Measurements from ENCODE around the gene ADGRL3. TPM values are rescaled to one million over a fixed set of nuclear protein-coding genes. Genes with fewer than 3 reads are reported as not detected.

ADGRL3 gene
- total RNA-seq, 4 donors from 2014 or later, result 6.5 to 19.0 (median 14.0) TPM

DNA sequence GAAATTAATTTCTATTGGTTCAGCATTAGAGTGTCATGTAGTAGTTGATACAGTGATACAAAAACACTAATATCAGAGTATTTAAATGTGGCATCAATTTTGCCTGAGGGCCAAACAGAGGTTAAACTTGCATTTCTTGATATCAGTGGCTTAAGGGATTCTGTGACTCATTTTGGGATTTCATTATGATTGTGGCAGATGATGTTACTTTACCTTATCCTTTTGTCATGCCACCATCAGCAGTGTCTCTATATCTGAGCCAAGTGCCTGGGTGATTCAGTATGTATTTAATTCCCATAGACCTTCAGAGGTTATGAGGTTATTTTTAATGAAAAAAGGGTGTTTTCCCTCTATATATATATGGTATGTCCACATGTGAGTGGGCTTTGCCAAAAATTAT lies 582.9 kb downstream of the ADGRL3 start:
- no peak for TF ChIP-seq EP300 (IDR thresholded peaks at IDR 0.05)
- no peak for TF ChIP-seq POLR2AphosphoS5 (IDR thresholded peaks at IDR 0.05)
- TF ChIP-seq POLR2A (IDR thresholded peaks at IDR 0.05), result no peak
- TF ChIP-seq, protein P1, sequence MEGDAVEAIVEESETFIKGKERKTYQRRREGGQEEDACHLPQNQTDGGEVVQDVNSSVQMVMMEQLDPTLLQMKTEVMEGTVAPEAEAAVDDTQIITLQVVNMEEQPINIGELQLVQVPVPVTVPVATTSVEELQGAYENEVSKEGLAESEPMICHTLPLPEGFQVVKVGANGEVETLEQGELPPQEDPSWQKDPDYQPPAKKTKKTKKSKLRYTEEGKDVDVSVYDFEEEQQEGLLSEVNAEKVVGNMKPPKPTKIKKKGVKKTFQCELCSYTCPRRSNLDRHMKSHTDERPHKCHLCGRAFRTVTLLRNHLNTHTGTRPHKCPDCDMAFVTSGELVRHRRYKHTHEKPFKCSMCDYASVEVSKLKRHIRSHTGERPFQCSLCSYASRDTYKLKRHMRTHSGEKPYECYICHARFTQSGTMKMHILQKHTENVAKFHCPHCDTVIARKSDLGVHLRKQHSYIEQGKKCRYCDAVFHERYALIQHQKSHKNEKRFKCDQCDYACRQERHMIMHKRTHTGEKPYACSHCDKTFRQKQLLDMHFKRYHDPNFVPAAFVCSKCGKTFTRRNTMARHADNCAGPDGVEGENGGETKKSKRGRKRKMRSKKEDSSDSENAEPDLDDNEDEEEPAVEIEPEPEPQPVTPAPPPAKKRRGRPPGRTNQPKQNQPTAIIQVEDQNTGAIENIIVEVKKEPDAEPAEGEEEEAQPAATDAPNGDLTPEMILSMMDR (IDR thresholded peaks at IDR 0.05), result no peak
- Histone ChIP-seq H3K4me3 (no peak overlapping the region), H3K4me1 (no peaks in the 10 kb centered on the region), H3K27me3 (no peaks in the 10 kb centered on the region), H3K27ac (no peak overlapping the region), H3K36me3 (no peaks in the 10 kb centered on the region), H3K9me3 (no peaks in the 10 kb centered on the region)
- DNase-seq (ENCODE audit: low spot score in 2 of 2), result no peak

DNA sequence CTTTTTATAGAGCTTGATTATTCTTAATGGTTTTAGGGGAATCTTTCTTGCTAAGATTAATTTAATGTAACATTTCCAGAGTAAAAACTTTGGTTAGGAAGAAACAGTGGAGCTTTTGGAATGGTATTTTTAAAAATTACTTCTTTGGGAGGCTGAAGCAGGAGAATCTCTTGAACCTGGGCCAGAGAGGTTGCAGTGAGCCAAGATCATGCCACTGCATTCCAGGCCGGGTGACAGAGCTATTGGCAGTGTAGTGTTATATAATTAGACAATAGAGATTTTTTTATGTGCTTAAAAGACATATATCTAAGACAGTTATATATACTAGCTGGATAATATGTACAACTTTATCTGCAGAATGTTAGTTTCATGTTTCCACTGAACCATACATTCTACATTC lies 585.6 kb downstream of the ADGRL3 start:
- no peak for DNase-seq (ENCODE audit: low spot score in 2 of 2)
- Histone ChIP-seq H3K36me3 (no peaks in the 10 kb centered on the region), H3K27me3 (no peaks in the 10 kb centered on the region), H3K4me3 (no peak overlapping the region), H3K27ac (no peak overlapping the region), H3K9me3 (no peaks in the 10 kb centered on the region), H3K4me1 (no peaks in the 10 kb centered on the region)
- WGBS, result 21% methylated on average over 1 of the region's 1 CpG
- TF ChIP-seq POLR2AphosphoS5 (IDR thresholded peaks at IDR 0.05), result no peak
- TF ChIP-seq, protein P1 (IDR thresholded peaks at IDR 0.05), result no peak
- TF ChIP-seq POLR2A (IDR thresholded peaks at IDR 0.05), result no peak
- TF ChIP-seq EP300 (IDR thresholded peaks at IDR 0.05), result no peak

DNA sequence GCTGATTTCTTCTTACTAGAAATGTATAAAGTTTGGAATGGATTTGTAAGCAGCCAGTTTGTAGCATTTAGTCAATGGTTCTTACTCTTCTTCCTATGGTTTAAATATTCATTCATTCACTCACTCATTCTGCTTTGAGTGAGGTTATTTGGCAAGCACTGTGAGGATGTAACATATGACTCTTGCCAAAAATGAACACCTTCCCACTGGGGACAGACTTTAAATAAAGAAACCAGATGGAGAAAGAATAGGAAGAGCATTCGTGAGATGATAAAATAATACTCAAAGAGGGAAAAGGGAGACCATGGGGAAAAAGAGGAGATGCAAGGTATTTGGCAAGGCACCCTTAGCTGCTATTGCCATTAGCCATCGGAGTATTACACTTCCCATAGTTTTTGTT lies 586.1 kb downstream of the ADGRL3 start:
- WGBS, result 65% methylated on average over 2 of the region's 2 CpGs

DNA sequence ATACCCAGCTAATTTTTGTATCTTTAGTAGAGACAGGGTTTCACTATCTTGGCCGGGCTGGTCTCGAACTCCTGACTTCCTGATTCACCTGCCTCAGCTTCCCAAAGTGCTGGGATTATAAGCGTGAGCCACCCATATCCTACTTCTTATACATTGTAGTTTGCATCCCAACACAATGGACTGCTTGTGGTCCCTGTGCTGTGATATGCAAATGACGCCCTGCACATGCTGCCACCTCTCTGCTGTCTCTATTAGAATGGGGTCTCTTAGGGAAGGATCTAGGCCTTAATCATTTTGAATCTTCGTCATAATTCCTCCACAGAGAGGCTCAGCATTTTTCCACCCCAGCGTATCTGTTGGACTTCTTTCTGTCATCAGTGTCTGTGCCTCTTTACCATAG lies 595.9 kb downstream of the ADGRL3 start:
- Histone ChIP-seq H3K27me3 (no peaks in the 10 kb centered on the region), H3K4me1 (no peaks in the 10 kb centered on the region), H3K36me3 (no peaks in the 10 kb centered on the region), H3K27ac (no peak overlapping the region), H3K4me3 (no peak overlapping the region), H3K9me3 (peaks cover 8% of the 10 kb centered on the region)
- DNase-seq (ENCODE audit: low spot score in 2 of 2), result no peak
- 85% methylated on average over 6 of the region's 6 CpGs for WGBS
- no peak for TF ChIP-seq POLR2A (IDR thresholded peaks at IDR 0.05)
- no peak for TF ChIP-seq EP300 (IDR thresholded peaks at IDR 0.05)
- TF ChIP-seq, protein P1 (IDR thresholded peaks at IDR 0.05), result no peak
- no peak for TF ChIP-seq POLR2AphosphoS5 (IDR thresholded peaks at IDR 0.05)

More for the DNA sequence above, 586.1 kb downstream of the ADGRL3 start:
- Histone ChIP-seq H3K9me3 (peaks cover under 1% of the 10 kb centered on the region), H3K27me3 (no peaks in the 10 kb centered on the region), H3K27ac (no peak overlapping the region), H3K4me3 (no peak overlapping the region), H3K4me1 (no peaks in the 10 kb centered on the region), H3K36me3 (no peaks in the 10 kb centered on the region)
- no peak for DNase-seq (ENCODE audit: low spot score in 2 of 2)
- TF ChIP-seq POLR2AphosphoS5 (IDR thresholded peaks at IDR 0.05), result no peak
- TF ChIP-seq, protein P1 (IDR thresholded peaks at IDR 0.05), result no peak
- no peak for TF ChIP-seq EP300 (IDR thresholded peaks at IDR 0.05)
- TF ChIP-seq POLR2A (IDR thresholded peaks at IDR 0.05), result no peak

DNA sequence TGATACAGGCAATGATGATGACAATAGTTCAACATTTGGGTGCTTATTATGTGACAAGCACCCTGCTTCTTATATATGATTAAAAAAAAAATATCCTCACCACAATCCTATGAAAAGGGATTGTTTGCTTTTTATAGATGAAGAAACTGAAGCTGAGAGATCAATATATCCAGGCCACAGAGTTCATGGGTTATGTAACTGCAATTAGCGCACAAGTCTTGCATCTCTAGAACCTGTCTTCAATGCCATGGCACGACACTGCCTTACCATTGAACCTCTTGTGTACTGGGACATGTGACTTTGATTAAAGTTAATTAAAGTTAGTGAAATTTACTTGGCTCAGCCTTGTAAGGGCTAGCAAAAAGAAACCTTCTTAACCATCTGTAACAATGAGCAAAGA lies 599.7 kb downstream of the ADGRL3 start:
- WGBS, result 37% methylated on average over 2 of the region's 2 CpGs
- TF ChIP-seq, protein P1 (IDR thresholded peaks at IDR 0.05), result no peak
- TF ChIP-seq POLR2AphosphoS5 (IDR thresholded peaks at IDR 0.05), result no peak
- TF ChIP-seq EP300 (IDR thresholded peaks at IDR 0.05), result no peak
- no peak for TF ChIP-seq POLR2A (IDR thresholded peaks at IDR 0.05)
- H3K27ac ChIP-seq, result no peak overlapping the region
- no peak for DNase-seq (ENCODE audit: low spot score in 2 of 2)
- no peaks in the 10 kb centered on the region for H3K4me1 ChIP-seq
- no peak overlapping the region for H3K4me3 ChIP-seq
- H3K27me3 ChIP-seq, result no peaks in the 10 kb centered on the region
- no peaks in the 10 kb centered on the region for H3K36me3 ChIP-seq
- H3K9me3 ChIP-seq, result no peaks in the 10 kb centered on the region

All from suprapubic skin (tissue), 4 donors.